H1 (cell line): Measurements from ENCODE around the gene CDK9.

Experiments
- ASH2L ChIP-seq: fragments of 200-600, 300-600 bp; sonication (generic); IDR thresholded peaks from one replicate; pipeline ENCODE4 v1.7.1; 2017; ENCODE audit warnings: low read length
- POLR2A ChIP-seq, 2 experiments: IDR thresholded peaks; 1 replicate in 1 of 2; 2 replicates in 1 of 2; pipeline ENCODE4 v1.6.1; 2011; ENCODE audit warnings: low read depth in 2 of 2, low read length in 2 of 2, mild to moderate bottlenecking in 2 of 2; ENCODE audit errors: control extremely low read depth in 1 of 2
- POLR2AphosphoS5 ChIP-seq: IDR thresholded peaks from 2 replicates; pipeline ENCODE4 v1.6.1; 2011; ENCODE audit warnings: low read depth, low read length
- RFX5 ChIP-seq: IDR thresholded peaks from 2 replicates; pipeline ENCODE4 v1.6.1; 2011; ENCODE audit warnings: low read depth, low read length, improper control_type of control experiment, borderline replicate concordance
- RXRA ChIP-seq: IDR thresholded peaks from 2 replicates; pipeline ENCODE4 v1.6.1; 2011; ENCODE audit warnings: low read depth, mild to moderate bottlenecking, low read length, moderate library complexity; ENCODE audit not compliant: insufficient read depth
- TAF1 ChIP-seq: IDR thresholded peaks from 2 replicates; pipeline ENCODE4 v1.6.1; 2011; ENCODE audit warnings: mild to moderate bottlenecking, low read depth, low read length
- YY1 ChIP-seq: IDR thresholded peaks from 2 replicates; pipeline ENCODE4 v1.6.1; 2011; ENCODE audit warnings: low read depth, mild to moderate bottlenecking, low read length
- TF ChIP-seq, protein P1 (sequence below), 3 experiments: IDR thresholded peaks; 1 replicate in 2 of 3; 2 replicates in 1 of 3; pipeline versions ENCODE4 v1.5.1 to v1.6.1; 2011; ENCODE audit warnings: low read length in 3 of 3, mild to moderate bottlenecking in 3 of 3, inconsistent platforms in 2 of 3, low read depth in 1 of 3, moderate library complexity in 1 of 3; ENCODE audit not compliant: insufficient read depth in 1 of 3; ENCODE audit errors: control extremely low read depth in 1 of 3
- TF ChIP-seq, protein P2 (sequence below): IDR thresholded peaks from 2 replicates; pipeline ENCODE4 v1.6.1; 2012; ENCODE audit warnings: inconsistent platforms

DNA sequence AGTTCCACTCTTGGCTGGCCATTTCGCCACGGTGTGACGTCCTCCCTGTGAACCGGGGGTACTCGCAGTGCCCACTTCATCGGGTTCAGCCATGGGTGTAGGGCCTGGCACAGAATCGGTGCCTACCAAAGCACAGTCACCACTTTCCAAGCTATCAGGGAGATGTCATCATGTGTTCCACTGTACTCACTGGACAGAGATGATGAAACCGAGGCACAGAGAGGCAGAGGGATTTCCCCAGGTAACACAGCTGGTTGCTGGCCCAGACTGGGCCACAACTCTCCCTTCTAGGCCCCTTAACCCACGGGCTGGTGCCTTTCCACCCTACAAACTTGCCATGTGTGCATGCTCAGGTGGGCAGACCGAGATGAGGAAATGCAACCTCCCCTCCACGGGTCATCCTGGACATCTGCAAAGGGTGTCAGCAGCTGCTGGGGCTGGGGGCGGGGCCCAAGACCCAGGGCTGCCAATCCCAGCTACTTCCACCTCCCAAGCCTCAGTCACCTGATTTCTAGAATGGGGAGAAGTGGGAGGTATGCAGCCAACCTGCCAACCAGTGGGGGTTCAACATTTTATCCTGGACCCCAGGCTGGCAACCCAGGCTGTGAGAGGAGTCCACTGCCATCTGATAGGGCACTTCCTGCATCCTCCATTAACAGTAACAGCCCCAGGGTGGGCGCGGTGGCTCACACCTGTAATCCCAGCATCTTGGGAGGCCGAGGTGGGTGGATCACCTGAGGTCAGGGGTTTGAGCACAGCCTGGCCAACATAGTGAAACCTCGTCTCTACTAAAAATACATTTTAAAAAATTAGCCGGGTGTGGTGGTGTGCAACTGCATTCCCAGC lies 6.5 kb upstream of the CDK9 start:
- TF ChIP-seq, protein P1, sequence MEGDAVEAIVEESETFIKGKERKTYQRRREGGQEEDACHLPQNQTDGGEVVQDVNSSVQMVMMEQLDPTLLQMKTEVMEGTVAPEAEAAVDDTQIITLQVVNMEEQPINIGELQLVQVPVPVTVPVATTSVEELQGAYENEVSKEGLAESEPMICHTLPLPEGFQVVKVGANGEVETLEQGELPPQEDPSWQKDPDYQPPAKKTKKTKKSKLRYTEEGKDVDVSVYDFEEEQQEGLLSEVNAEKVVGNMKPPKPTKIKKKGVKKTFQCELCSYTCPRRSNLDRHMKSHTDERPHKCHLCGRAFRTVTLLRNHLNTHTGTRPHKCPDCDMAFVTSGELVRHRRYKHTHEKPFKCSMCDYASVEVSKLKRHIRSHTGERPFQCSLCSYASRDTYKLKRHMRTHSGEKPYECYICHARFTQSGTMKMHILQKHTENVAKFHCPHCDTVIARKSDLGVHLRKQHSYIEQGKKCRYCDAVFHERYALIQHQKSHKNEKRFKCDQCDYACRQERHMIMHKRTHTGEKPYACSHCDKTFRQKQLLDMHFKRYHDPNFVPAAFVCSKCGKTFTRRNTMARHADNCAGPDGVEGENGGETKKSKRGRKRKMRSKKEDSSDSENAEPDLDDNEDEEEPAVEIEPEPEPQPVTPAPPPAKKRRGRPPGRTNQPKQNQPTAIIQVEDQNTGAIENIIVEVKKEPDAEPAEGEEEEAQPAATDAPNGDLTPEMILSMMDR (IDR thresholded peaks at IDR 0.05; ENCODE audit: control extremely low read depth in 1 of 3, insufficient read depth in 1 of 3, low read depth in 1 of 3, low read length in 3 of 3) = no peak
- no peak for TF ChIP-seq RXRA
- TF ChIP-seq YY1 = no peak
- no peak for TF ChIP-seq POLR2AphosphoS5
- TF ChIP-seq POLR2A (IDR thresholded peaks at IDR 0.05; ENCODE audit: control extremely low read depth in 1 of 2, low read depth in 2 of 2, low read length in 2 of 2) = no peak
- TF ChIP-seq ASH2L = no peak
- no peak for TF ChIP-seq TAF1
- no peak for TF ChIP-seq RFX5
- TF ChIP-seq, protein P2, sequence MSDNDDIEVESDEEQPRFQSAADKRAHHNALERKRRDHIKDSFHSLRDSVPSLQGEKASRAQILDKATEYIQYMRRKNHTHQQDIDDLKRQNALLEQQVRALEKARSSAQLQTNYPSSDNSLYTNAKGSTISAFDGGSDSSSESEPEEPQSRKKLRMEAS = no peak
